Stimulated activated naive B cell treated with anti-CD40 and anti-IgM and Interleukin-4, amounts not matched to agents 10 μg/mL and 1 μg/mL and 100 μg/mL, for 72 hours (primary cell): ENCODE measurements around the gene WIPI1.
"Not testable (repeated sequence)": the region's sequence is repeated elsewhere in the genome, so short reads cannot be mapped to it uniquely, and the experiment has no call there.

Experiments
- ATAC-seq, 2 donors: fragments of 150-1000 bp; cut with Tn5 transposase; replicated peaks; 2 replicates each; pipeline ENCODE4 v1.10.0; 2021; ENCODE audit warnings: moderate library complexity in 1 of 2
- DNase-seq: peaks from one replicate; pipeline ENCODE4 v3.0.0; 2021
- H3K27ac Mint-ChIP-seq: one replicate; pipeline ENCODE4 v1.8.0; 2022; ENCODE audit warnings: mild to moderate bottlenecking, mixed read lengths
- H3K27me3 Mint-ChIP-seq, 2 donors: one replicate each; pipeline ENCODE4 v1.8.0; 2022; ENCODE audit warnings: mixed read lengths in 2 of 2
- H3K36me3 Mint-ChIP-seq, 2 donors: one replicate each; pipeline ENCODE4 v1.8.0; 2022; ENCODE audit warnings: mixed read lengths in 2 of 2, mild to moderate bottlenecking in 1 of 2
- H3K4me1 Mint-ChIP-seq, 2 donors: one replicate each; pipeline ENCODE4 v1.8.0; 2022; ENCODE audit warnings: mixed read lengths in 2 of 2, mild to moderate bottlenecking in 1 of 2
- H3K4me3 Mint-ChIP-seq, 2 donors: one replicate each; pipeline ENCODE4 v1.8.0; 2022; ENCODE audit warnings: mild to moderate bottlenecking in 2 of 2, mixed read lengths in 2 of 2, moderate library complexity in 1 of 2
- H3K9me3 Mint-ChIP-seq, 2 donors: one replicate each; pipeline ENCODE4 v1.8.0; 2022; ENCODE audit warnings: mixed read lengths in 2 of 2, mild to moderate bottlenecking in 1 of 2

WIPI1 gene

DNA sequence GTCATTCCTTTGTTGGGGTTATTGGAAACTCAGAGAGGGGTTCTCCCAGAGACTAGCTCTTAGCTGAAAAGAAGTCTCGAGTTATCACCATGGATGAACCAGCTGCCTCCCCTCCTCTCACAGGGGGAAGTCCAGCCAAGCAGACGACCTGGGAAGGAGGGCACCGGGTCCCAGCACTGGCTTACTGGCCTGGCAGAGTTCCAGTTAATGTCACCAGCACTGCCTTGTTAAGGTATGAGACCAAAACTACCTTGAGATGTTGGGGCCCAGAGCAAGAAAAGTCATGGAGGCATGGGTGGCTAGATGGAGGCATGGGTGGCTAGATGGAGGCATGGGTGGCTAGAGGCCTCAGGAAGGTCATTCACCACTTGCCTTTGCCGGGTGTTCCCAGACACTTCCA lies 72.4 kb downstream of the WIPI1 start:
- no peaks in the 10 kb centered on the region for H3K9me3 Mint-ChIP-seq
- ATAC-seq = no peak
- no peak overlapping the region for H3K27ac Mint-ChIP-seq
- H3K36me3 Mint-ChIP-seq = no peaks in the 10 kb centered on the region
- no peaks in the 10 kb centered on the region for H3K4me1 Mint-ChIP-seq
- H3K4me3 Mint-ChIP-seq = no peak overlapping the region
- H3K27me3 Mint-ChIP-seq = peaks cover 7 to 11% of the 10 kb centered on the region in 2 donors
- DNase-seq = no peak

DNA sequence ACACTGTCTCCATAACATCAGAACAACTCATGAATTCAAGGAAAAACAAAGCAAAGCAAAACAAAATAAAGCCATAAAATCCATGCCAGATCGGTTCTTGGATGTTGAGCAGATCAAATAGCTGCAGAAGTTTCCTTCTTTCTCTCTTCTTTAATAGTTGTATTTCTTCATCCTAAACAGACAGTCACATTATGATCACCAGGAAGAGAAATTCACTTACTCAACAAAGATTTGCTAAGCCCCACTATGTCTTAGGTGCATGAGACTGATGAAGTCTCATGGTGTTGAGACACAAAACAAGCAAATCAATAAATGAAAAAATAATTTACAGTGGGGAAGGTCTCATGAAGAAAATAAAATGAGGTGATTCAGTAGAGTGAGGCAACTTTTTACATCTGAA lies 72.8 kb downstream of the WIPI1 start:
- Mint-ChIP-seq H3K27ac (no peak overlapping the region), H3K4me3 (no peak overlapping the region), H3K9me3 (no peaks in the 10 kb centered on the region), H3K27me3 (peaks cover 7 to 11% of the 10 kb centered on the region in 2 donors), H3K36me3 (no peaks in the 10 kb centered on the region), H3K4me1 (no peaks in the 10 kb centered on the region)
- ATAC-seq (no peak), DNase-seq (no peak)

DNA sequence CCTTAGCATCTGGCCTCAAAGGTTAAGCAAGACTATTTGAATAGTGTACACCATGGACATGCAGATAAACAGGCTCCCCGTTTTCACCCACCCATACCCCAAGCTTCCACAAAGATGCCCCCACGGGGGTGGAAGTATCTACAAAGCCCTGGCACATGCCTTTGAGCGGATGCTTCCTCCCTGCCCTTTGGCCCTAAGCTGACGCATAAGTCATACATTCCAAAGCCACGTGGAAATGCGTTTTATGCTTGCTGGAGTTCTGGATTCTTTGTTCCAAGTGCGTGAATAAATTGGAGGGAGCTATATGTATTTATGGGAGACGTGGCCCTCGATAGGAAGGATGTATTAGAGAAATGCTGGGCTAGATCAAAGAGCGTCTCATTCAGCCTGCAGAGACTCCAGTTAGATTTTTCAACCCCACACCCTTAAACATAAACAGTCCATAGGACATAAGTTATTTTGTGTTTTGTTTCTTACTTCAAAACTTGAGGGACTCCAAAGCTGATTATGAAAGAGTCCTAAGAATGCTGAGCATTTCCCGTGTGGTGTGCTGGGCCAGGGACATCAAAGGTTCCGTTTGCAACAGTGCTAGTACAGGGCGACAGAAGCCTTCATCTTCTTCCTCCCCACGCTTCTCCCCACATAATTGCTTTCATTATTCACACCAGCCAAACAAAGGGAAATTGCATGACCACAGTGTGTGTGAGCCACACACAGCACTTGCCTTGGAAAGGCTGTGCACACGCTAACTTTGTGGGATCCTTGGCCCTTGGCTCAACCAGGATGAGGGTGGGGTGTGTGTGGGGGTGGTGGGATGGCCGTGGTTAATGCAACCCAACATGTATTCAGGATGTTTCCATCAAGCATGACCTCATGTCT lies 73.6 kb downstream of the WIPI1 start:
- H3K27ac Mint-ChIP-seq = no peak overlapping the region
- no peaks in the 10 kb centered on the region for H3K36me3 Mint-ChIP-seq
- ATAC-seq = no peak
- H3K9me3 Mint-ChIP-seq = no peaks in the 10 kb centered on the region
- peaks cover 7 to 11% of the 10 kb centered on the region in 2 donors for H3K27me3 Mint-ChIP-seq
- DNase-seq = no peak
- no peak overlapping the region for H3K4me3 Mint-ChIP-seq
- no peaks in the 10 kb centered on the region for H3K4me1 Mint-ChIP-seq

DNA sequence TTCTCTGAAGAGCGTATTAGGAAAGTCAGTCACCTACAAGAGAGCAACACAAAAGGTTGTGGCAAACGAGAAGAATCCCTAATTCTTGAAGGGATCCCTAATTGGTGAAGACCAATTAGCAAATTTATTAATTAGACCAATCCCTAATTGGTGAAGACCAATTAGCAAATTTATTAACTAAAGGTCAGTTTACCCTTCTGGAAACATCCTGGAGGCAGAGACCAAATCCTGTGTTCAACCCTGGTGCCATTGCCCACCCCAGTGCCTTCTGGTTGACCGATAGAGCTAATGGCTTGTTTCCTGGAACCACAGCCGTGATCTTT lies 74.2 kb downstream of the WIPI1 start:
- Mint-ChIP-seq H3K4me3 (no peak overlapping the region), H3K27ac (no peak overlapping the region), H3K27me3 (peaks cover 7 to 17% of the 10 kb centered on the region in 2 donors)

DNA sequence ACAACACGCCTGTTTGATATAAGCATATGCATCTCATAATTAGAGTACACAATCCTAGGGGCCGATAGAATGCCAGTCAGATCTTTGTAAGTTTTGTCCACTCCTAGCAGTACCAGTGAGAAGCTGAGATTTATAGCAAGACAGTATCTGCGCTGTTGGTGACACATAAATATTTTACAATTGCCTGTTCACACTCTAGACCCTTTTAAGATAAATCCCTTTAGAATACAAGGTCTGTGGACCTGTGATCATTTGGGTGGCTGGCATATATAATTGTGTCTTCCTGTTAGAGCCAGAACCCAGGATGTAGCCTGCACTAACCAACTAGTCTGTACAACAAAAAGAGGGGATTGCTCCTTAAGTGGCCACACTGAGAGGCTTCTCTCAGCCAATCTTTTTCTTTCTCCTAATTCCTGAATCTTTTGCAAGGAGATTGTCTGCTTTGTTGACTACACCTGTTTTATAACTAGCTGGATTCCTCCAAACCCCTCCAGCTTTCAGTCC lies 74.7 kb downstream of the WIPI1 start:
- Mint-ChIP-seq H3K4me3 (no peak overlapping the region), H3K27me3 (peaks cover 7 to 20% of the 10 kb centered on the region in 2 donors)

More for the DNA sequence above, 74.2 kb downstream of the WIPI1 start:
- Mint-ChIP-seq H3K4me1 (no peaks in the 10 kb centered on the region), H3K36me3 (no peaks in the 10 kb centered on the region), H3K9me3 (no peaks in the 10 kb centered on the region)
- ATAC-seq (no peak), DNase-seq (no peak)

DNA sequence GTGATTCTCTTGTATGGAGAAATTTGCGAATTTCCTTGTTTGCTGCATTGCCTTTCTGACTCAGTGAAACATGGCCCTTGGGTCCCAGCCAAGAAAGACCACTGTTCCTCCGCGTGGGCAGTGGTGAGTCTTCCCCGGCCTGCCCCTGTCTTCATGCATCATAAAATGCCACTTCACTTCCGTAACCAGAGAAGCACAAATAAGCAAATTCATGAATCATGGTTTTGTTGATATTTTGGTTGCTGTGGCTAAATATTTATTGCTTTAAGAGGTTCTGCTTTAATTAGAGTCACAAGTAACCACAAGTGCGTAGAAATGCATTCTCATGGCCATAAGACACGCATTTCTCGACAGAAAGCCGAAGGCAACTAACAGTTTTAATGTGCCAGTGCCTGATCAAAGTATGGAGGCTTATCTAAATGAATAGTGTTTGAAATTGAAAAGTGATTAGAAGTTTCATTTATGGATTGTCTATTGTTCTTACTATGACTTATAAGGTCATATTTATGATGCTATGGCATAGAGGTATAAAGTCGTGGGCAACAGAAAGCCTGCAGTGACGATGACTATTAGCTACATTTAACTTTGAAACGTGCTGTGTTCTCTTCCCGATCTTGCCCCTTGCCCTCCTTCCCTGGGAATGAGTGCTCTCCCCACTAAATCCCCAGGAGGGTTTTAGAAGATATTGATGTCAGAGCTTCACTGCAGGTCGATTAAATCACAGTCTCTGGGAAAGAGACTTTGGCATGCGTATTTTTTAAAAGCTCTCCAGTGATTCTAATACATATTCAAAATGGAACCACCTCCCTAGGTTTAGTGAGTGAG lies 76.0 kb downstream of the WIPI1 start:
- Mint-ChIP-seq H3K27me3 (peaks cover 7 to 20% of the 10 kb centered on the region in 2 donors), H3K9me3 (no peaks in the 10 kb centered on the region), H3K4me3 (no peak overlapping the region), H3K27ac (no peak overlapping the region), H3K4me1 (no peaks in the 10 kb centered on the region), H3K36me3 (peaks cover 0 to 5% of the 10 kb centered on the region in 2 donors)
- DNase-seq (no peak), ATAC-seq (no peak)

More for the DNA sequence above, 74.7 kb downstream of the WIPI1 start:
- no peaks in the 10 kb centered on the region for H3K4me1 Mint-ChIP-seq
- H3K9me3 Mint-ChIP-seq = no peaks in the 10 kb centered on the region
- ATAC-seq (no peak), DNase-seq (no peak)
- no peak overlapping the region for H3K27ac Mint-ChIP-seq
- H3K36me3 Mint-ChIP-seq = no peaks in the 10 kb centered on the region

DNA sequence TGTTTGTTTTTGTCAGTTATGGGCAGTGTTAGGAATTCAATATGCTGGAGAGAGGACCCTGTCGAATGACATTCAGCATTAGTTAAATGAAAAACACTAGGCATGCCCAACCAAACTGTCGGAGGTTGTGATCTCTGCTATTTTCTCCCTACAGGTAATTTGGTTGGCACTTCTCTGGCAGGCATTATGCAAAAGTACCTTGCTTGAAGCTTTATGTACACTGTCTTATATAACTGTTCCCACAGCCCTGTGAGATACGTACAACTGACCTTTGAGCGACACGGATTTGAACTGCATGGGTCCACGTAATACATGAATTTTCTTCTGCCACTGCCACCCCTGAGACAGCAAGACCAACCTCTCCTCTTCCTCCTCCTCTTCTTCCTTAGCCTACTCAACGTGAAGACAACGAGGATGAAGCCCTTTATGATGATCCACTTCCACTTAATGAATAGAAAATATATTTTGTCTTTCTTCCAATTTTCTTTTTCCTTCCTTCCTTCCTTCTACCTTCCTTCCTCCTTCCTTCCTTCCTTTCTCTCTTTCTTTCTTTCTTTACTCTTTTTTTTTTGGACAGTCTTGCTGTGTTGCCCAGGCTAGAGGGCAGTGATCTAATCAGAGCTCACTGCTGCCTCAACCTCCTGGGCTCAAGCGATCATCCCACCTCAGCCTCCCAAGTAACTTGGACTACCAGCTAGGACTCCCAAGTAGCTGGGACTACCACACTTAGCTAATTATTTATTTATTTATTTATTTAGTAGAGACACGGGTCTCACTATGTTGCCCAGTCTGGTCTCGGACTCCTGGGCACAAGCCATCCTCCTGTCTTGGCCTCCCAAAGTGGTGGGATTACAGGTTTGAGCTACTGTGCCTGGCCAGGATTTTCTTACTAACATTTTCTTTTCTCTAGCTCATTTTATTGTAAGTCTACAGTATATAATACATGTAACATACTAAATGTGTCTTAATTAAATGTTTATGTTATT lies 77.3 kb downstream of the WIPI1 start:
- DNase-seq (no peak), ATAC-seq (no peak)
- Mint-ChIP-seq H3K27me3 (peaks cover 3 to 21% of the 10 kb centered on the region in 2 donors), H3K27ac (no peak overlapping the region), H3K36me3 (peaks cover 0 to 5% of the 10 kb centered on the region in 2 donors), H3K4me1 (no peaks in the 10 kb centered on the region), H3K4me3 (no peak overlapping the region), H3K9me3 (no peaks in the 10 kb centered on the region)

DNA sequence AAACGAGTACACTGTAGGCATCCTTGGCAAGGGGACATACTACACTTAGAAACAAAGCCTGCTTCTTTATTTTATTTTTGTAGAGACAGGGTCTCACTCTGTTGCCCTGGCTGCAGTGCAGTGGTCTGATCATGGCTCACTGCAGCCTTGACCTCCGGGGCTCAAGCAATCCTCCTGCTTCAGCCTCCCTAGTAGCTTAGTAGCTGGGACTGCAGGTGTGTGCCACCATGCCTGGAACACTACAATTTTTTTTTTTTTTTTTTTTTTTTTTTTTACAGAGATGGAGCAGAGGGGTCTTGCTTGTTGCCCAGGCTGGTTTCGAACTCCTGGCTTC lies 78.2 kb downstream of the WIPI1 start:
- H3K4me1 Mint-ChIP-seq = no peaks in the 10 kb centered on the region
- peaks cover 0 to 5% of the 10 kb centered on the region in 2 donors for H3K36me3 Mint-ChIP-seq
- H3K4me3 Mint-ChIP-seq = no peak overlapping the region
- DNase-seq = no peak
- H3K27ac Mint-ChIP-seq = no peak overlapping the region
- ATAC-seq = no peak
- peaks cover 0 to 20% of the 10 kb centered on the region in 2 donors for H3K27me3 Mint-ChIP-seq
- no peaks in the 10 kb centered on the region for H3K9me3 Mint-ChIP-seq

DNA sequence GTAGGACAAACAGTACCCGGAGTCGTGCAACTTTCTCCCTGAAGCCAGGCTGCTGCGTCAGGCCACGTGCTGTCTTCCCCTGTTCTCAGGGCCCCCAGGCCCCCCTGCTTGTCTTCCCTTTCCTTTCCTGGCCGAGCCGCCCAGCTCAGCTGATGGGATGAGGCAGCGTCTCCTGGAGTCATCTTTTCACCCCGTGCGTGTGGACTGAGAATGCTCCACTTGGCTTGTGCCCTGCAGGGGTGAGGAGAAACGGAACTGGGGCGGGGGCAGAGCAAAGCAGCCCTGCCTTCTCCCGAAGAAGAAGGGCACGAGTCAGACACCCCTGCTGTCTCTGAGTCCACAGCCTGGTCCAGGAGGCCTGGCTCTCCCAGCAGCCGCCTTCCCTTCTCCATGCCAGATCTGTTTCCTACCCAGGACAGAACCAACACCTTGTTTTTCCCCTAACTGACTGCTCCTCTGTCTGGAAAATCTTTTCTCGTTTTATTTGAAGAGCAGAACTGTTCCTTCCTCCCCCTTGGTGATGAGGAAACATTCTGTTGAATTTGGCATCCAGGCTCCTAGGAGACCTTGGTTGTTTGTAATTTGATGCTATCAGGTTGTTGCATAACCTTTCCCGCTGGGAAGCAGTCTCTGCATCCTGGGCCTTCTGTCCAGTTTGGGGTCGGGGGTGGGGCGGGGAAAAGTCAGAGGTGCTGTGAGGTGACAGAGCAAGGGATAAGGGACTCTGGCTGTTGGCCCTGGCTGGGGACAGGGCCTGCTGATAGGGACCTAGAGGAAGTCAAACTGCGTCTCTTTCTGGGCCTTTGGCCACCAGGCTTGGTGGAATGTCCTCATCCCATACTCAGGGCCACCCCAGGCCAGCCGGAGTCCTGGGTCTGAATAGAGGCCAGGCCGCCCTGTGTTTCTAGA lies 78.8 kb downstream of the WIPI1 start:
- Mint-ChIP-seq H3K4me1 (no peaks in the 10 kb centered on the region), H3K9me3 (no peaks in the 10 kb centered on the region), H3K36me3 (peaks cover 0 to 5% of the 10 kb centered on the region in 2 donors), H3K4me3 (no peak overlapping the region), H3K27ac (no peak overlapping the region), H3K27me3 (peaks cover 0 to 15% of the 10 kb centered on the region in 2 donors)
- ATAC-seq (no peak), DNase-seq (no peak)

DNA sequence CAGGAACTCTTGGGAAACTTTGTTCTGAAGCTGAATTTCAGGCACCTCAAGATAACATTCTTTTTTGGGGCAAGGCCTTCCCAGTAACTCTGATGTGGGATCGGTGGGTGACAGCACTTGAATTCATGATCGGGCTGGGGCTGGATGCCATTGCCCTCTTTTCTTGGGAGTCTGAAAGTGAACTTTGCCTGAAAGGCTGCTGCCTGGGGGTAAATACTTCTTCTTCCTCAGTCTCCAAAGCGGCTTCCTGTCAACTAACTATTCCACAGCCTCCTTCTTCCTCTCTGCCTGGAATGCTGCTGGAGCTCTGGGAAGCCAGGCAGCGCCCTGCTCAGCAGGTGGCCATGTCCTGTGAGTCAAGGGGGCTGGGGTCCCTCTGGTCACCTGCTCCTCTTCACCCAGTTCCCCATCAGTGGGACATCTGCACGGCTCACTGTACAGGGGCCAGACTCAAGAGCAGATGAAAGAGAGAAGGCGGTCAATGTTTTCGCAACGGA lies 79.5 kb downstream of the WIPI1 start:
- Mint-ChIP-seq H3K4me3 (no peak overlapping the region), H3K27ac (no peak overlapping the region), H3K4me1 (no peaks in the 10 kb centered on the region), H3K27me3 (peaks cover 0 to 13% of the 10 kb centered on the region in 2 donors), H3K9me3 (no peaks in the 10 kb centered on the region), H3K36me3 (peaks cover 0 to 5% of the 10 kb centered on the region in 2 donors)
- DNase-seq = no peak
- ATAC-seq = no peak

DNA sequence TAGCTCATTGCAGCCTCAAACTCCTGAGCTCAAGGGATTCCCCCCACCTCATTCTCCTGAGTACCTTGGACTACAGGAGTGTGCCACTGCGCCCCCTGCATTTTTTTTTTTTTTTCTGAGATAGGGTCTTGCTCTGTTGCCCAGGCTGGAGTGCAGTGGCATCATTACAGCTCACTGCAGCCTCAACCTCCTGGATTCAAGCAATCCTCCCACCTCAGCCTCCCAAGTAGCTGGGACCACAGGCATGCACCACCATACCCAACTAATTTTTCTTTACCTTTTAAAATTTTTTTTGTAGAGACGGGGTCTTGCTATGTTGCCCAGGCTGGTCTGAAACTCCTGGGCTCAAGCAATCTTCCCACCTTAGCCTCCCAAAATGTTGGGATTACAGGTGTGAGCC lies 81.1 kb downstream of the WIPI1 start:
- H3K4me3 Mint-ChIP-seq, DNase-seq, ATAC-seq, H3K27ac Mint-ChIP-seq, H3K9me3 Mint-ChIP-seq, H3K4me1 Mint-ChIP-seq: not testable (repeated sequence)
- H3K27me3 Mint-ChIP-seq = peaks cover 0 to 13% of the 10 kb centered on the region in 2 donors
- H3K36me3 Mint-ChIP-seq = peaks cover 0 to 14% of the 10 kb centered on the region in 2 donors

DNA sequence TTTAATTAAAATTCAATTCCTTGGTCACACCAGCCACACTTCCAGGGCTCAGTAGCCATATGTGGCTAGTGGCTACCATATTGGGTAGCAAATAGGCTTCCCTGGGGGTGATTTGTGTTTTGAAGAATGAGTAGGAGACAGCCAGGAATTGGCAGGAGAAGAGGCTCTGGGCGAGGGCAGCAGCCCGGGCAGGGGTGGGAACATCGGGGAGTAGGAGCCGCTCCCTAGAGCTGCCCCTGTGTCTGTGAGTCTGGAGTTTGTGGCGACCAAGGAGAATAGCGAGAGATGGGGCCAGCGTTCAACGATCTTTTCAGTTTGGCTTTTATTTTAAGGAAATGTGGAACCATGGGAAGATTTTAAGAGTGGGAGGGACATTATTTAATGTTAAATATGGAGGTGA lies 81.7 kb downstream of the WIPI1 start:
- peaks cover 0 to 2% of the 10 kb centered on the region in 2 donors for H3K9me3 Mint-ChIP-seq
- H3K4me3 Mint-ChIP-seq = no peak overlapping the region
- no peaks in the 10 kb centered on the region for H3K4me1 Mint-ChIP-seq
- DNase-seq = no peak
- H3K27ac Mint-ChIP-seq = no peak overlapping the region
- peaks cover 0 to 13% of the 10 kb centered on the region in 2 donors for H3K27me3 Mint-ChIP-seq
- peaks cover 0 to 18% of the 10 kb centered on the region in 2 donors for H3K36me3 Mint-ChIP-seq
- ATAC-seq = no peak
